Stimulated activated CD8-positive, alpha-beta memory T cell treated with anti-CD3 and anti-CD28 coated beads, Interleukin-2, amount 100 ng/mL, for 1 hour (primary cell): ENCODE data around the gene PPM1L.
"Not testable (repeated sequence)": the region's sequence is repeated elsewhere in the genome, so short reads cannot be mapped to it uniquely, and the experiment has no call there.

Source experiments
- DNase-seq, 2 donors: peaks; one replicate each; pipeline ENCODE4 v3.0.0-alpha.2; 2020; ENCODE audit warnings: low read depth in 2 of 2

PPM1L gene

GRCh38 chr3:160987982-160988964 is 232.2 kb downstream of the PPM1L start:
- no peak for DNase-seq

GRCh38 chr3:160990446-160990845 is 234.4 kb downstream of the PPM1L start:
- no peak for DNase-seq

- no peak for DNase-seq
Observed at GRCh38 chr3:160992712-160993111, 236.7 kb downstream of the PPM1L start.

- no peak for DNase-seq
Observed at GRCh38 chr3:160996811-160997210, 240.8 kb downstream of the PPM1L start.

- DNase-seq, result no peak
Observed at GRCh38 chr3:160998581-160998980, 242.6 kb downstream of the PPM1L start.

GRCh38 chr3:160999274-160999673 is 243.2 kb downstream of the PPM1L start:
- no peak for DNase-seq

GRCh38 chr3:161008086-161008485 is 252.1 kb downstream of the PPM1L start:
- no peak for DNase-seq

- not testable (repeated sequence) for DNase-seq
Observed at GRCh38 chr3:161010151-161010550, 254.1 kb downstream of the PPM1L start.

- no peak for DNase-seq
Observed at GRCh38 chr3:161014843-161015749, 259.1 kb downstream of the PPM1L start.

- DNase-seq, result no peak
Observed at GRCh38 chr3:161016417-161017313, 260.6 kb downstream of the PPM1L start.

GRCh38 chr3:161017971-161018370 is 261.9 kb downstream of the PPM1L start:
- DNase-seq, result no peak

- no peak for DNase-seq
Observed at GRCh38 chr3:161020256-161020655, 264.2 kb downstream of the PPM1L start.

- no peak for DNase-seq
Observed at GRCh38 chr3:161025911-161026310, 269.9 kb downstream of the PPM1L start.

GRCh38 chr3:161026612-161027510 is 270.8 kb downstream of the PPM1L start:
- DNase-seq, result no peak

GRCh38 chr3:161028555-161029153 is 272.6 kb downstream of the PPM1L start:
- DNase-seq, result no peak

GRCh38 chr3:161031134-161031533 is 275.1 kb downstream of the PPM1L start:
- no peak for DNase-seq

GRCh38 chr3:161034913-161035550 is 279.0 kb downstream of the PPM1L start:
- DNase-seq, result not testable (repeated sequence)

GRCh38 chr3:161035711-161036110 is 279.7 kb downstream of the PPM1L start:
- no peak for DNase-seq

- DNase-seq, result no peak
Observed at GRCh38 chr3:161038725-161039124, 282.7 kb downstream of the PPM1L start.
